Retina (tissue), 1 donor: ENCODE results near the gene NEK8.
"Not testable (repeated sequence)": the region's sequence is repeated elsewhere in the genome, so short reads cannot be mapped to it uniquely, and the experiment has no call there.

Experiments used
- DNase-seq: peaks from one replicate; pipeline ENCODE4 v3.0.0-alpha.2; 2016

Gene NEK8

GRCh38 chr17:28774206-28774605, 45.6 kb downstream of the NEK8 start:
- DNase-seq = no peak

DNA sequence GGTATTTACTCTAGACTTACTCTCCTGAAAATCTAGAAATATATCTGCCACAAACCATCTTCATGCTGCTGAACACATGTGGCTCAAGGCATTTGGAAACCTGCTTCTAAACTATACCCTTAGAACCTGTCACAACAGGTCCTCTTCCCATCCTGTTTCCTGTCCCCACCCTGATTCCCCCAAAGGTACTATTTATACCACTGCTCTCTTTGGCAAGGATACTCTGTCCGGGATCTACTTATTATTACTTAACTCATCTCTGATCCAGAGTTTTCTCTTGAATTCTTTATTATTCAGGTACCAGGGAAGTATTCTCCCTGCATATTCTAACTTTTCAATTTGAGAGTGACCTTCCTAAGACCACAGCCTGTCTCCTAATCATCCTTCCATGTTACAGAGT, 48.6 kb downstream of the NEK8 start:
- DNase-seq = no peak

- DNase-seq = not testable (repeated sequence)
Observed at GRCh38 chr17:28779601-28780000, 51.0 kb downstream of the NEK8 start.

- DNase-seq = no peak
Observed at GRCh38 chr17:28783161-28783560, 54.6 kb downstream of the NEK8 start.

- no peak for DNase-seq
Observed at GRCh38 chr17:28788100-28788499, 59.5 kb downstream of the NEK8 start.
